T-helper 1 cell treated with Interleukin-12 subunit alpha and Interleukin-12 subunit beta and Interleukin-4 antibody, amounts not matched to agents 30 μg/mL and 1 μg/mL, for 36 hours (primary cell): ENCODE data around the gene LIPN.

Source experiments
- H3K27ac Mint-ChIP-seq: one replicate; pipeline ENCODE4 v1.8.0; 2021; ENCODE audit warnings: mild to moderate bottlenecking, mixed read lengths
- H3K27me3 Mint-ChIP-seq: one replicate; pipeline ENCODE4 v1.8.0; 2021; ENCODE audit warnings: low read depth, mixed read lengths
- H3K36me3 Mint-ChIP-seq: one replicate; pipeline ENCODE4 v1.8.0; 2021; ENCODE audit warnings: low read depth, mixed read lengths
- H3K4me1 Mint-ChIP-seq: one replicate; pipeline ENCODE4 v1.8.0; 2021; ENCODE audit warnings: low read depth, mixed read lengths
- H3K4me3 Mint-ChIP-seq: one replicate; pipeline ENCODE4 v1.8.0; 2021; ENCODE audit warnings: mild to moderate bottlenecking, moderate library complexity, mixed read lengths
- H3K9me3 Mint-ChIP-seq: one replicate; pipeline ENCODE4 v1.8.0; 2021; ENCODE audit warnings: mixed read lengths

LIPN gene

DNA sequence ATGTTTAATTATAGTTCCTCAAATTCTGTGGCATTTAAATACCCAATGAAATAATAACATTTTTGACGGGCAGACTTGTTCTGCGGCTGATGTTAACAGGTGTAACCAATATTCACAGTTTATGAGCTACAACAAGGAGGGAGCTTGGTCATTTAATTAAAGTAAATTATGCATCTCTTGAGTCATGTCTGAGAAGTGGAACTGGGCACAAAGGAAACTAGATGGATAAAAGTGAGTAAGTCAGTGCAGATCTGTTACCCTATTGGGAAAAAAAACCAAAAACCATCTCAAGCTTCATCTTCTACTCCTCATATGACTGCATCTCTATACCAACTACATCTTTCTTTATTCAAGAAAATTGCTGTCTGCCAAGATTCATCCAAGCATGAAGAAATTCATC, 67.9 kb downstream of the LIPN start:
- no peaks in the 10 kb centered on the region for H3K27me3 Mint-ChIP-seq
- H3K4me3 Mint-ChIP-seq, result no peak overlapping the region
- peaks cover 12% of the 10 kb centered on the region for H3K36me3 Mint-ChIP-seq
- H3K27ac Mint-ChIP-seq, result no peak overlapping the region
- H3K4me1 Mint-ChIP-seq, result peaks cover 66% of the 10 kb centered on the region
- H3K9me3 Mint-ChIP-seq, result no peaks in the 10 kb centered on the region

DNA sequence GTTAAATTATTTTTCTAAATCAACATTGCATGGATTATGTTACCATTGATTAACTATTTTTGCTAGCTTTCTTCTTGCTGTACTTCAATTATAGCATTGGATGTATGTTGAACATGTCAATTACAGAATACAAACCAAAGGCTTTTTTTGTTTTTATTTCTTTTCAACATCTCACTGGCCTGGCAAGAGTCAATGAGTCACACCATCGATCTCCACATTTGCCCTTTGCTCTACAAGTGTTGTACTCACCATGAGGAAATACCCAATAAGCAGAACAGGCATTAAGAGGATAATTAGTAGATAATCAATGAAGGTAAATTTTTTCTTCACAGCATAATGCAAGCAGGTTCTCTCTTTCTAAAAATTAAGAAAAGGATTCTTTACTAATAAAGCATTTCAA, 68.5 kb downstream of the LIPN start:
- Mint-ChIP-seq H3K4me1 (peaks cover 67% of the 10 kb centered on the region), H3K27me3 (no peaks in the 10 kb centered on the region), H3K36me3 (peaks cover 12% of the 10 kb centered on the region), H3K9me3 (no peaks in the 10 kb centered on the region), H3K27ac (no peak overlapping the region), H3K4me3 (no peak overlapping the region)
